Kidney capillary endothelial cell (primary cell): Measurements from ENCODE around the gene SAT1.

ENCODE experiments used
- DNase-seq: peaks from one replicate; pipeline ENCODE4 v3.0.0-alpha.2; 2018; ENCODE audit warnings: low spot score

The SAT1 gene

DNA sequence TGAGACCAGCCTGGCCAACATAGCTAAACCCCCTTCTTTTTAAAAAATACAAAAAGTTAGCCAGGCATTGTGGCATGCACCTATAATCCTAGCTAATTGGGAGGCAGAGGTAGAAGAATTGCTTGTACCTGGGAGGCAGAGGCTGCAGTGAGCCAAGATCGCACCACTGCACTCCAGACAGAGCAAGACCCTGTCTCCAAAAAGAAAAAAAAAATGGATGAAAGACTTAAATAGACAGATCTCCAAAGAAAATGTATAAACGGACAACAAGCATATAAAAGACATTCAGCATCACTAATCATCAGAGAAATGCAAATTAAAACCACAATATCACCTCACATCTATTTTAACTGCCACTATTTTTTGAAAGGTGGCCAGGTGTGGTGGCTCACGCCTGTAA, 6.6 kb upstream of the SAT1 start:
- DNase-seq = no peak

GRCh38 chrX:23779025-23779424, 3.9 kb upstream of the SAT1 start:
- no peak for DNase-seq

GRCh38 chrX:23782455-23782854, 518 bp upstream of the SAT1 start:
- DNase-seq = no peak

DNA sequence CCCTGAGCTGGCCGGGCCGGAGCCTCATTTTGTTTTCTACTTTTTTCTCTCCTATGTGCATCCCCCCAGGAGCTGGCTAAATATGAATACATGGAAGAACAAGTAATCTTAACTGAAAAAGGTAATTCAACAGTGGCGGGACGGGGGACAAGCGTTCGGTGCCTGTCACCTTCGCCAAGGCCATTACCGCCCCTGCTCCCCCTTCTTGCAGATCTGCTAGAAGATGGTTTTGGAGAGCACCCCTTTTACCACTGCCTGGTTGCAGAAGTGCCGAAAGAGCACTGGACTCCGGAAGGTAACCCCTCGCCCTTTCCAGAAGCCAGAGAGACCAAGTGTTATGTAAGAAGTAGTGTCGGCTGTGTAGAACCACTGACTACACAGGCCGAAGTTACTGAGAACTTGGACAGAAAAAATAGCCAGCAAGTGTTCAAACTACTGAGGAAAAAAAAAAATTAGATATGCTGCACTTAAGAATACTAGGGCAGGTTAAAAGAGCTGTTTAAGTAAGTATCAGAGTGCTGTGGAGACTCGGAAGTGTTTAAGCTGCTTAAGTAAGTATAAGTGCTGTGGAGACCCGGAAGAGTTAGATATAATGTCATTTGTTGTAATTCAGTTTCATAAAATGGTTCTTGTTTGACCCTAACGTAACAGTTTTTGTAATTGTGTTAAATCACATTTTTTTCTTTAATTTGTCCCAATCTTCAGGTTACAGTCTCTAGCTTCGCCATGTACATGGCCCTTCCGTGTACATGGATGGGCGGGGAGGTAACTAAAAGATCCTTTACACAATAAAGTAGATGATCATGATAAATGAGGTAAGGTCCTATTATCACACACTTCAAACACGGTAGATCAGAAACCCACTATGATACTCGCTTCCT, 856 bp downstream of the SAT1 start:
- no peak for DNase-seq

DNA sequence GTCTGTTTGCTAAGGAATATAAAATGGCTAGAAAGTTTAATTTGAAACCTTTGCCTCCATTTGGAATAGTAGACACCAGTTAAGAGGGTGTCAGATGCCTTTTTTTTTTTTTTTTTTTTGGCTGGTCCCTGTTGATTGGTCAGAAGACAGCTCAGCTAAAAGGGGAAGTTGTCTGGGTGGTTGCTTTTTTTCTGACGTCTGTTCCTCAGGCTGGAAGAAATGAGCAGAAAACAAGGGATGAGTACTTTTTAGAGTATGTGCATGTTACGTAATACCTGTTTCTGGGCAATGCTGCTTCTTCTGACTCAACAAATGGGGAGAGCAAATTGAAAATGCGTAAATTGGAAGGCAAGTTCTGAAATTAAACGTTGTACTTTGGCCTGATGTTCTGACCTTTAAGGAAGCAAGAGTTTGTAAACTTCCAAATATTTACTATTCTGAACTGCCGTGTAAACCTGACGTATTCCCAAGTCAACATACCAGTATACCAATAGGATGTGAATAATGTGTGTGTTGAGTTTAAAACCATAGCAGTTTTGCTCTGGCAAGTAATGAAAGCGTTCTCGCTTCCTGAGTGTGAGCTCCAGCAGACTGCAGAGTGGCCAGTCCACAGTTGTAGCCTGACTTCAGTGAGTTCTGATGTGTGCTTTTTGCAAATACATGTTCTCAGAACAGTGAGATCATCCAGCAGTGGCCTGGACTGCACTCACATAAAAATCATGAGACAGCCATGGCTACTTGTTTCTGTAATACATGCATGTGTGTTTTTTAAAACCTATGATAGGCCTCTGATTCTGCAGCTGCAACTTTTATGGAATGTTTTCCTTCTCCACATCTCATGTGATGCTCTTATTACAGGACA, 1.7 kb downstream of the SAT1 start:
- DNase-seq = no peak

GRCh38 chrX:23785580-23785979, 2.6 kb downstream of the SAT1 start:
- no peak for DNase-seq

- no peak for DNase-seq
These were observed 3.4 kb downstream of the SAT1 start for GRCh38 chrX:23786268-23786815.

DNA sequence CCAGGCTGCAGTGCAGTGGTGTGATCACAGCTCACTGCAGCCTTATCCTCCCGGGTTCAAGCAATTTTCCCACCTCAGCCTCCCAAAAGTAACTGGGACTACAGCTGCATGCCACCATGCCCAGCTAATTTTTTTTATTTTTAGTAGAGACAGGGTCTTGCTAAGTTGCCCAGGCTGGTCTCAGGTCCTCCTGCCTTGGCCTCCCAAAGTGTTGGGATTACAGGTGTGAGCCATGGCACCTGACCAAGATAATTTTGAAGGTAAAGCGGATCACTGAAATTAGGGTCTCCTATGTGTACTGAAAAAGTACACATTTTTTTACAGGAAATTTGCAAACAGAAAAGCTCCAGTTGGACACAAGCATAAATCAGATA, 4.8 kb downstream of the SAT1 start:
- no peak for DNase-seq

- no peak for DNase-seq
These were observed 5.5 kb downstream of the SAT1 start for GRCh38 chrX:23788521-23788920.

DNA sequence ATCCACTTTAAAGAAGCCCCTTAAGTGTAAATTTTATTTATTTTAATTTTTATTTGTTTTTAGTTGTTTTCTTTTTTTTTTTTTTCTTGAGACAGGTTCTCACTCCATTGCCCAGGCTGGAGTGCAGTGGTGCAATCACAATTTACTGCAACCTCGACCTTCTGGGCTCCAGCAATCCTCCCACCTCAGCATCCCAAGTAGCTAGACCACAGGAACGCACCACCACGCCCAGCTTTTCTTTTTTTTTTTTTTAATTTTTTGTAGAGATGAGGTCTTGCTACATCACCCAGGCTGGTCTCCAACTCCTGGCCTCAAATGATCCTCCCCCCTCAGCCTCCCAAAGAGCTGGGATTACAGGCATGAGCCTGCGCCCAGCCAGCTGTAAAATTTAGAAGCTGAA, 6.0 kb downstream of the SAT1 start:
- no peak for DNase-seq

- DNase-seq = no peak
These were observed 6.6 kb downstream of the SAT1 start for GRCh38 chrX:23789386-23790154.

GRCh38 chrX:23790155-23790497, 7.2 kb downstream of the SAT1 start:
- no peak for DNase-seq

- no peak for DNase-seq
These were observed 10.0 kb downstream of the SAT1 start for GRCh38 chrX:23792861-23793553.

DNA sequence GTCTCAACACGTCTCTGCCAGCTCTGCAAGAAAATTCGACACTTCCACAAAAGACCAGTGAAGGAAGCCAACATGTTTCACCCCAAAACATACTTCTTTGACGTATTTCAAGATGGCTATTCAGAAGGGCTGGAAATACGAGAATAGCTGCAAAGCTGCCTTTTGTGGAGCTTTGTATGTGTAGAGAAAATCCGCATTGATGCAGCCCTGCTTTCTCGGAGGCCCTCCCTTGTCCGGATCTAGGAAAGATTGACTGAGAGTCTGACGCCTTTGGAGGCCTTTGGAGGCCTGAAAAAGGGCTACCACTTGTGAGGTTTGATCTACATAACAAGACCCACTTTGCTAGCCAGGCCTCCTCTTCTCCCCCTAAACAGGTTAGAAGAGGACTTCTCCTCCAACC, 12.2 kb downstream of the SAT1 start:
- DNase-seq = no peak

DNA sequence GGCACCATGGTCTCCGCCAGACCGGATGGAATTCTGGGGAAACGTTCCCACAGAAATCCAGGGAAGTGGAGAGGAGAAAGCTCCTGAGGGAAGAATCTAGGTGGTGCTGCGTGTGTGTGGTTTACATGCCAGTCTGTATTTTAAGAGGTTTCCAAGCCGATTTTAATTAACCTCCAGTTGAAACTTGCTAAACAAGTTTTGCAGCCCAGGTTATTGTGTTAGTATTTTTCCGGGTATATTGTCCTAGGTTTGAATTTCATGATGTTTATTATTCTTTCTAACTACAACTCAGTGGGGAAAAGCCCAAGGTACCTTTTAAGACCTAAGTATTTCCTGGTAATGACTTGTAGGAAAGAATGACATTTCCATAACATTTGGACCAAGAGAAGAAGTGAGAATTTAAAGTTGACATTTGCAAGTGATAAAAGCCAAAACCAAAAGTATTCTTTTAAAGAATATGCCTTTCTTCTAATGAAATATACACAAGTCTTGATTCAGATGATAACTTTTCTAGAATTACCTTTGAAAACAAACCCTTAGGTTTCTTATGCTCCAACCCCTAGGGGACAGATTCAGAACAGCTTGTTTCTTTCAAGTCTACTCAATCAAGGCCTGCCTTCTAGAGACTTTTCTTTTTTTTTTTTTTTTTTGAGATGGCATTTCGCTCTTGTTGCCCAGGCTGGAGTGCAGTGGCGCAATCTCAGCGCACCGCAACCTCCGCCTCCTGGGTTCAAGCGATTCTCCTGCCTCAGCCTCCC, 14.6 kb downstream of the SAT1 start:
- no peak for DNase-seq

- no peak for DNase-seq
These were observed 16.6 kb downstream of the SAT1 start for GRCh38 chrX:23799469-23800065.

GRCh38 chrX:23802431-23802830, 19.5 kb downstream of the SAT1 start:
- DNase-seq = no peak

GRCh38 chrX:23803931-23804381, 21.0 kb downstream of the SAT1 start:
- no peak for DNase-seq

DNA sequence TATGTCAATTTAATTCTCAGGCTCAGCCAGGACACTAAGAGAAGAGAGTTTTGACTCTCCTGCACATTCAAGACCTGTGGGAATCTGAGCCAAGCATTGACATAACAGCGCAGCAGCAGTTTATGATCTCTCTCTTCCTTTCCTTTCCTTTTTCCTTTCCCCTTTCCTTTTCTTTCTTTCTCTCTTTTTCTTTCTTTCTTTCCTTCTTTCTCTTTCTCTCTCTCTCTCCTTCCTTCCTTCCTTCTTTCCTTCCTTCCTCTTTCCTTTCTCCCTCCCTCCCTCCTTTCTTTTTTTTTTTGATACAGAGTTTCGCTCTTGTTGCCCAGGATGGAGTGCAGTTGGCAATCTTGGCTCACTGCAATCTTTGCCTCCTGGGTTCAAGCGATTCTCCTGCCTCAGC, 21.6 kb downstream of the SAT1 start:
- DNase-seq = no peak

- DNase-seq = no peak
These were observed 22.4 kb downstream of the SAT1 start for GRCh38 chrX:23805389-23805788.
